Prostate gland (tissue), 2 donors: Measurements from ENCODE around the gene CENPI.

ENCODE experiments used
- CTCF ChIP-seq, 4 experiments: fragments of 200-600 bp in 2 of 4; fragments of 450-650 bp in 2 of 4; sonication (generic) in 2 of 4; IDR thresholded peaks; 1 replicate in 3 of 4; 2 replicates in 1 of 4; pipeline ENCODE4 v1.5.1; 2016 to 2019; ENCODE audit warnings: antibody characterized with exemption in 4 of 4, mild to moderate bottlenecking in 2 of 4, moderate library complexity in 2 of 4
- POLR2A ChIP-seq: fragments of 450-650 bp; IDR thresholded peaks from one replicate; pipeline ENCODE4 v1.6.1; 2016; ENCODE audit warnings: antibody characterized with exemption, mild to moderate bottlenecking
- POLR2AphosphoS5 ChIP-seq: sonication (generic); formaldehyde crosslinking; IDR thresholded peaks from one replicate; pipeline ENCODE4 v1.6.1; 2017; ENCODE audit warnings: antibody characterized with exemption

GRCh38 chrX:101051153-101051548, 46.9 kb upstream of the CENPI start:
- TF ChIP-seq POLR2AphosphoS5 (no peak), CTCF (IDR thresholded peaks at IDR 0.05) (no peak), POLR2A (no peak)
